Stomach (tissue), 19 donors: ENCODE results near the gene TKFC. TPM values are rescaled to one million over a fixed set of nuclear protein-coding genes. Genes with fewer than 3 reads are reported as not detected.

Experiments
- DNase-seq, 2 donors: peaks; one replicate each; pipeline versions ENCODE4 v3.0.0 to v3.0.0-alpha.2; 2013 to 2019
- H3K27ac ChIP-seq, 5 donors: fragments of 200-600 bp in 4 of 5; sonication (generic) in 4 of 5; one replicate each; pipeline ENCODE4 v1.5.1; 2013 to 2019; ENCODE audit warnings: mild to moderate bottlenecking in 1 of 5, moderate library complexity in 1 of 5
- H3K27me3 ChIP-seq, 3 donors: fragments of 200-600 bp; sonication (generic); one replicate each; pipeline ENCODE4 v1.5.1; 2017 to 2019; ENCODE audit warnings: mixed run types in 1 of 3
- H3K36me3 ChIP-seq, 4 donors: fragments of 200-600 bp; sonication (generic); 1 replicate in 3 of 4; 2 replicates in 1 of 4; pipeline ENCODE4 v1.5.1; 2016 to 2019
- H3K4me1 ChIP-seq, 4 donors: fragments of 200-600 bp; sonication (generic); one replicate each; pipeline ENCODE4 v1.5.1; 2016 to 2019
- H3K4me3 ChIP-seq, 4 donors: fragments of 200-600 bp; sonication (generic) in 3 of 4; one replicate each; pipeline ENCODE4 v1.5.1; 2016 to 2019; ENCODE audit warnings: mild to moderate bottlenecking in 1 of 4
- H3K9me3 ChIP-seq, 4 donors: fragments of 200-600 bp; sonication (generic); one replicate each; pipeline ENCODE4 v1.5.1; 2016 to 2019
- CTCF ChIP-seq, 7 experiments: fragments of 450-650 bp in 4 of 7; fragments of 200-600 bp in 3 of 7; sonication (generic) in 3 of 7; IDR thresholded peaks; one replicate each; pipeline ENCODE4 v1.5.1; 2016 to 2019; ENCODE audit warnings: antibody characterized with exemption in 7 of 7, control low read depth in 2 of 7, mild to moderate bottlenecking in 1 of 7
- EP300 ChIP-seq: sonication (generic); formaldehyde crosslinking; IDR thresholded peaks from one replicate; pipeline ENCODE4 v1.6.1; 2017; ENCODE audit warnings: antibody characterized with exemption
- POLR2A ChIP-seq, 4 donors: fragments of 450-650 bp; IDR thresholded peaks; one replicate each; pipeline ENCODE4 v1.6.1; 2016; ENCODE audit warnings: antibody characterized with exemption in 4 of 4, control low read depth in 2 of 4, mild to moderate bottlenecking in 1 of 4, moderate library complexity in 1 of 4
- POLR2AphosphoS5 ChIP-seq, 3 donors: sonication (generic); formaldehyde crosslinking; IDR thresholded peaks; one replicate each; pipeline ENCODE4 v1.6.1; 2016; ENCODE audit warnings: antibody characterized with exemption in 3 of 3
- WGBS, 5 donors: extraction: QIAGEN DNeasy Blood & Tissue Kit in 3 of 5; methylation state at CpG; one replicate each; pipeline versions ENCODE4 v1.1.5 to v1.1.7; 2013 to 2018; 5-methylcytosine and 5-hydroxymethylcytosine counted together
- intact Hi-C: fragments of 100-400 bp; cut with DNase I; formaldehyde crosslinking; loops from one replicate; pipeline ENCODE4 v1.15.1; 2023; ENCODE audit warnings: low total_unique reads
- long read RNA-seq, 10 donors: transcript quantifications; one replicate each; lab custom pipeline, GENCODE V29; 2026
- polyA plus RNA-seq, 3 donors: library from polyadenylated mRNA; stranded (reverse); fragments of 200-250 nt; gene quantifications; one replicate each; pipeline ENCODE4 v1.2.3, GENCODE V29; 2013
- total RNA-seq, 5 donors: library from RNA; depleted of rRNA; stranded (reverse); fragments of >200 nt; gene quantifications; one replicate each; pipeline versions ENCODE4 v1.1.0 to v1.2.3, GENCODE V29; 2014 to 2016
- donor health status: healthy with polysubstance abuse.
- donor health status: Bipolar disorder and iron deficiency.
- donor health status: healthy.

The TKFC gene
- total RNA-seq, result 100 to 1,000 TPM in 1 of 5 donors, 10 to 100 TPM in 4; 20.6 to 136 (median 63.9) TPM
- polyA plus RNA-seq, result 10 to 100 TPM; 28.0 to 42.9 (median 41.3) TPM
- long read RNA-seq, donor 1, full-length matches to known transcripts, result 2 of 47 reads
- long read RNA-seq, donor 1, partial matches to known transcripts, result 45 of 47 reads
- long read RNA-seq, donor 1, other reads (novel, unspliced or antisense), result 0 of 47 reads
- long read RNA-seq, donor 2, full-length matches to known transcripts, result 3 of 3 reads
- long read RNA-seq, donor 2, partial matches to known transcripts, result 0 of 3 reads
- long read RNA-seq, donor 2, other reads (novel, unspliced or antisense), result 0 of 3 reads
- long read RNA-seq, donor 3, full-length matches to known transcripts, result 2 of 2 reads
- long read RNA-seq, donor 3, partial matches to known transcripts, result 0 of 2 reads
- long read RNA-seq, donor 3, other reads (novel, unspliced or antisense), result 0 of 2 reads
- long read RNA-seq, donor 4, result 0 reads
- long read RNA-seq, donor 5, full-length matches to known transcripts, result 1 of 1 reads
- long read RNA-seq, donor 5, partial matches to known transcripts, result 0 of 1 reads
- long read RNA-seq, donor 5, other reads (novel, unspliced or antisense), result 0 of 1 reads
- long read RNA-seq, donor 6, full-length matches to known transcripts, result 6 of 6 reads
- long read RNA-seq, donor 6, partial matches to known transcripts, result 0 of 6 reads
- long read RNA-seq, donor 6, other reads (novel, unspliced or antisense), result 0 of 6 reads
- long read RNA-seq, donor 7, full-length matches to known transcripts, result 2 of 2 reads
- long read RNA-seq, donor 7, partial matches to known transcripts, result 0 of 2 reads
- long read RNA-seq, donor 7, other reads (novel, unspliced or antisense), result 0 of 2 reads
- long read RNA-seq, donor 8, full-length matches to known transcripts, result 1 of 6 reads
- long read RNA-seq, donor 8, partial matches to known transcripts, result 5 of 6 reads
- long read RNA-seq, donor 8, other reads (novel, unspliced or antisense), result 0 of 6 reads
- long read RNA-seq, donor 9, result 0 reads
- long read RNA-seq, donor 10, full-length matches to known transcripts, result 2 of 2 reads
- long read RNA-seq, donor 10, partial matches to known transcripts, result 0 of 2 reads
- long read RNA-seq, donor 10, other reads (novel, unspliced or antisense), result 0 of 2 reads

GRCh38 chr11:61332797-61333549 lies at the start of gene TKFC, which contains the start of gene DDB1:
TSS of gene TKFC (plus strand) at chr11:61333228. CDS start at chr11:61334729, 1,501 bp downstream.
TSS of gene DDB1 (minus strand) at chr11:61333105. CDS start at chr11:61332968, 137 bp downstream.
- Histone ChIP-seq H3K36me3 (peaks cover 16 to 26% (median 24%) of the 10 kb centered on the region in 4 donors), H3K27ac (peak within 1 kb of the TSS; percentile 88 to 96 (median 94)), H3K27me3 (no peaks in the 10 kb centered on the region), H3K4me1 (peaks cover 25 to 63% (median 52%) of the 10 kb centered on the region in 4 donors), H3K9me3 (no peaks in the 10 kb centered on the region), H3K4me3 (peak within 1 kb of the TSS; percentile 79 to 100 (median 94))
- WGBS, 5 donors, result 0 to 1% (median 0%) methylated on average over 33 to 81 of the region's 81 CpGs
- peak; percentile 97 to 98 for DNase-seq
- TF ChIP-seq CTCF (IDR thresholded peaks at IDR 0.05) (no peak), POLR2A (IDR thresholded peaks at IDR 0.05) (peak in 1 of 4 donors; percentile 9), POLR2AphosphoS5 (IDR thresholded peaks at IDR 0.05) (peak; percentile 81 to 96 (median 89)), EP300 (no peak)
- intact Hi-C loops, result no loop called here

- WGBS, 5 donors, result 89 to 99% (median 94%) methylated on average over 4 of the region's 4 CpGs
- H3K4me3 ChIP-seq, result no peak overlapping the region
- H3K36me3 ChIP-seq, result no peaks in the 10 kb centered on the region
- peaks cover 0 to 17% (median 16%) of the 10 kb centered on the region in 4 donors for H3K4me1 ChIP-seq
- H3K27ac ChIP-seq, result no peak overlapping the region
- TF ChIP-seq CTCF (IDR thresholded peaks at IDR 0.05), result no peak
- no peak for TF ChIP-seq EP300
- no peak for TF ChIP-seq POLR2A (IDR thresholded peaks at IDR 0.05)
- no peak for TF ChIP-seq POLR2AphosphoS5 (IDR thresholded peaks at IDR 0.05)
- DNase-seq, result no peak
- peaks cover 0 to 9% (median 0%) of the 10 kb centered on the region in 3 donors for H3K27me3 ChIP-seq
- H3K9me3 ChIP-seq, result no peaks in the 10 kb centered on the region
- intact Hi-C loops, result no loop called here
Observed at GRCh38 chr11:61283613-61284012, 49.4 kb upstream of the TKFC start.

GRCh38 chr11:61287338-61287977 lies 45.6 kb upstream of the TKFC start:
- 84 to 87% (median 86%) methylated on average over 13 to 14 of the region's 14 CpGs for WGBS, 5 donors
- H3K36me3 ChIP-seq, result no peaks in the 10 kb centered on the region
- TF ChIP-seq POLR2A (IDR thresholded peaks at IDR 0.05), result no peak
- no peak for TF ChIP-seq POLR2AphosphoS5 (IDR thresholded peaks at IDR 0.05)
- TF ChIP-seq CTCF (IDR thresholded peaks at IDR 0.05), result no peak
- no peak for TF ChIP-seq EP300
- no peak overlapping the region for H3K4me3 ChIP-seq
- H3K4me1 ChIP-seq, result no peaks in the 10 kb centered on the region
- intact Hi-C loops, result no loop called here
- no peaks in the 10 kb centered on the region for H3K9me3 ChIP-seq
- DNase-seq, result no peak
- no peak overlapping the region for H3K27ac ChIP-seq
- peaks cover 0 to 13% (median 0%) of the 10 kb centered on the region in 3 donors for H3K27me3 ChIP-seq
